Measurements from ENCODE around the gene ACSL1.

DNA sequence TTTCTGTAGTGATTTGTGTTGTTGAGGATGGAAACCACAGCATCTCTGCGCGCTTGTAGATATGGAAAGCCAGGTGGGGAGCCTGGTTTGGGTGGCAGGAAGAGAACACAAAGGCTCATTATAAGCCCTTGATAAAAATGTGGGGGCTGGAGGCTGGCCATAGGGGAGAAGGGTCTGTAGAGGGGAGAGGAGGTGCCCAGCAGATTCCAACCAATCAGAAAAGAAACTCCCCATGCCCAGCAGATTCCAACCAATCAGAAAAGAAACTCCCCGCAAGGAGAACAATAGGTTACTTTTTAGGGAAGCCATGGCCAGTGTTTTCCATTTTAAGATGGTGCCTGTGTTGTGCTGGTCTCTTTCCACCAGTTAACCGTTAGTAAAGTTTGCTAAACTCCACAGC lies 82.1 kb downstream of the ACSL1 start:
- TF ChIP-seq, protein P1, sequence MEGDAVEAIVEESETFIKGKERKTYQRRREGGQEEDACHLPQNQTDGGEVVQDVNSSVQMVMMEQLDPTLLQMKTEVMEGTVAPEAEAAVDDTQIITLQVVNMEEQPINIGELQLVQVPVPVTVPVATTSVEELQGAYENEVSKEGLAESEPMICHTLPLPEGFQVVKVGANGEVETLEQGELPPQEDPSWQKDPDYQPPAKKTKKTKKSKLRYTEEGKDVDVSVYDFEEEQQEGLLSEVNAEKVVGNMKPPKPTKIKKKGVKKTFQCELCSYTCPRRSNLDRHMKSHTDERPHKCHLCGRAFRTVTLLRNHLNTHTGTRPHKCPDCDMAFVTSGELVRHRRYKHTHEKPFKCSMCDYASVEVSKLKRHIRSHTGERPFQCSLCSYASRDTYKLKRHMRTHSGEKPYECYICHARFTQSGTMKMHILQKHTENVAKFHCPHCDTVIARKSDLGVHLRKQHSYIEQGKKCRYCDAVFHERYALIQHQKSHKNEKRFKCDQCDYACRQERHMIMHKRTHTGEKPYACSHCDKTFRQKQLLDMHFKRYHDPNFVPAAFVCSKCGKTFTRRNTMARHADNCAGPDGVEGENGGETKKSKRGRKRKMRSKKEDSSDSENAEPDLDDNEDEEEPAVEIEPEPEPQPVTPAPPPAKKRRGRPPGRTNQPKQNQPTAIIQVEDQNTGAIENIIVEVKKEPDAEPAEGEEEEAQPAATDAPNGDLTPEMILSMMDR (IDR thresholded peaks at IDR 0.05) = no peak
- TF ChIP-seq ZFX (IDR thresholded peaks at IDR 0.05; ENCODE audit: borderline replicate concordance) = no peak
